MM.1S (cell line): Measurements from ENCODE around the gene NEUROG2.

Experiments
- DNase-seq: peaks from one replicate; pipeline ENCODE4 v3.0.0-alpha.2; 2015
- H2AFZ ChIP-seq: fragments of 300-600 bp; sonication (generic); 2 replicates; pipeline ENCODE4 v1.6.0; 2016; ENCODE audit warnings: antibody characterized with exemption, low read length
- H3F3A ChIP-seq: fragments of 300-600 bp; sonication (generic); 2 replicates; pipeline ENCODE4 v1.6.1; 2016; ENCODE audit warnings: mild to moderate bottlenecking, antibody characterized with exemption, low read length, moderate library complexity, mixed read lengths; ENCODE audit not compliant: insufficient read depth
- H3K27ac ChIP-seq: fragments of 300-600 bp; sonication (generic); 2 replicates; pipeline ENCODE4 v1.5.1; 2016; ENCODE audit warnings: mild to moderate bottlenecking, low read length
- H3K27me3 ChIP-seq: fragments of 300-600 bp; sonication (generic); replicated peaks from 2 replicates; pipeline ENCODE4 v1.6.0; 2016; ENCODE audit warnings: low read length; ENCODE audit not compliant: insufficient read depth
- H3K36me3 ChIP-seq: fragments of 300-600 bp; sonication (generic); replicated peaks from 2 replicates; pipeline ENCODE4 v1.6.1; 2016; ENCODE audit warnings: mild to moderate bottlenecking, low read length, mixed read lengths; ENCODE audit not compliant: insufficient read depth
- H3K4me1 ChIP-seq: fragments of 300-600 bp; sonication (generic); 2 replicates; pipeline ENCODE4 v1.6.1; 2016; ENCODE audit warnings: low read length, mixed read lengths
- H3K4me2 ChIP-seq: fragments of 300-600 bp; sonication (generic); 2 replicates; pipeline ENCODE4 v1.6.0; 2016; ENCODE audit warnings: low read depth, low read length
- H3K4me3 ChIP-seq: fragments of 300-600 bp; sonication (generic); 2 replicates; pipeline ENCODE4 v1.5.1; 2016; ENCODE audit warnings: low read length, mixed read lengths
- H3K79me2 ChIP-seq: fragments of 300-600 bp; sonication (generic); 2 replicates; pipeline ENCODE4 v1.6.1; 2016; ENCODE audit warnings: mixed run types, low read length, mixed read lengths
- H3K9ac ChIP-seq: fragments of 300-600 bp; sonication (generic); 2 replicates; pipeline ENCODE4 v1.6.1; 2016; ENCODE audit warnings: low read length, mixed read lengths
- H3K9me2 ChIP-seq: fragments of 300-600 bp; sonication (generic); replicated peaks from 2 replicates; pipeline ENCODE4 v1.6.1; 2016; ENCODE audit warnings: mild to moderate bottlenecking, low read length, mixed read lengths; ENCODE audit not compliant: insufficient read depth
- H3K9me3 ChIP-seq: fragments of 300-600 bp; sonication (generic); replicated peaks from 2 replicates; pipeline ENCODE4 v1.6.1; 2016; ENCODE audit warnings: mild to moderate bottlenecking, low read length, mixed read lengths; ENCODE audit not compliant: insufficient read depth
- H4K20me1 ChIP-seq: fragments of 300-600 bp; sonication (generic); 2 replicates; pipeline ENCODE4 v1.6.1; 2016; ENCODE audit warnings: mild to moderate bottlenecking, low read length, moderate library complexity, mixed read lengths; ENCODE audit not compliant: insufficient read depth
- EZH2 ChIP-seq: fragments of 300-600 bp; sonication (generic); optimal IDR thresholded peaks from 2 replicates; pipeline ENCODE3; 2017; ENCODE audit warnings: low read depth, mild to moderate bottlenecking, antibody characterized with exemption, low read length, mixed read lengths
- EZH2phosphoT487 ChIP-seq: fragments of 300-600 bp; sonication (generic); IDR thresholded peaks from 2 replicates; pipeline ENCODE4 v1.6.1; 2018; ENCODE audit warnings: antibody characterized with exemption, low read length
- TF ChIP-seq, protein P1 (sequence below): fragments of 300-600 bp; sonication (generic); IDR thresholded peaks from 2 replicates; pipeline ENCODE4 v1.5.1; 2016; ENCODE audit warnings: antibody characterized with exemption, low read length, mixed read lengths

Gene NEUROG2

DNA sequence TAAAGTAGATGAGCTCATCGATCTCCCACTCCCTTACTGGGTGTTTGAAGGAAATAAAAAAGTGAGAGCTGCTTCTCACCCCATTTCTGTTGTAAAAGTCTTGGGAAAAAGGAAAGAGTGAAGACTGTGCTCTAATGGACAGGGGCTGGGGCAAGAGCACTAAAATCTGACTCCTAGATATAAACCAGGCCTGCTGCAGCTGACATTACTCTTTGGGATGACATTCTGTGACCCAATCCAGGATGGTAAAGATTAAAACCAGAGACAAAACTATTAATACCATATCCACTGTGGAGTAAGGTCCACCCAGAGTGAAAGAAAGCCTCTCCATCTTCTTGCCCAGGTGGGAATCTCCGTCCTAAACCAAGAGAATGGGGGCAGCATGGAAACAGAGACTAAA lies 20.1 kb upstream of the NEUROG2 start:
- Histone ChIP-seq H4K20me1 (no peaks in the 10 kb centered on the region), H3K9me2 (no peaks in the 10 kb centered on the region), H3K36me3 (no peaks in the 10 kb centered on the region), H2AFZ (no peak overlapping the region), H3K9ac (no peak overlapping the region), H3F3A (no peaks in the 10 kb centered on the region), H3K4me2 (no peak overlapping the region), H3K9me3 (no peaks in the 10 kb centered on the region), H3K4me1 (no peaks in the 10 kb centered on the region), H3K27me3 (no peaks in the 10 kb centered on the region), H3K4me3 (no peak overlapping the region), H3K27ac (no peak overlapping the region), H3K79me2 (no peaks in the 10 kb centered on the region)
- DNase-seq, result no peak
- TF ChIP-seq EZH2phosphoT487, result no peak
- TF ChIP-seq, protein P1, sequence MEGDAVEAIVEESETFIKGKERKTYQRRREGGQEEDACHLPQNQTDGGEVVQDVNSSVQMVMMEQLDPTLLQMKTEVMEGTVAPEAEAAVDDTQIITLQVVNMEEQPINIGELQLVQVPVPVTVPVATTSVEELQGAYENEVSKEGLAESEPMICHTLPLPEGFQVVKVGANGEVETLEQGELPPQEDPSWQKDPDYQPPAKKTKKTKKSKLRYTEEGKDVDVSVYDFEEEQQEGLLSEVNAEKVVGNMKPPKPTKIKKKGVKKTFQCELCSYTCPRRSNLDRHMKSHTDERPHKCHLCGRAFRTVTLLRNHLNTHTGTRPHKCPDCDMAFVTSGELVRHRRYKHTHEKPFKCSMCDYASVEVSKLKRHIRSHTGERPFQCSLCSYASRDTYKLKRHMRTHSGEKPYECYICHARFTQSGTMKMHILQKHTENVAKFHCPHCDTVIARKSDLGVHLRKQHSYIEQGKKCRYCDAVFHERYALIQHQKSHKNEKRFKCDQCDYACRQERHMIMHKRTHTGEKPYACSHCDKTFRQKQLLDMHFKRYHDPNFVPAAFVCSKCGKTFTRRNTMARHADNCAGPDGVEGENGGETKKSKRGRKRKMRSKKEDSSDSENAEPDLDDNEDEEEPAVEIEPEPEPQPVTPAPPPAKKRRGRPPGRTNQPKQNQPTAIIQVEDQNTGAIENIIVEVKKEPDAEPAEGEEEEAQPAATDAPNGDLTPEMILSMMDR, result no peak
- TF ChIP-seq EZH2, result no peak

DNA sequence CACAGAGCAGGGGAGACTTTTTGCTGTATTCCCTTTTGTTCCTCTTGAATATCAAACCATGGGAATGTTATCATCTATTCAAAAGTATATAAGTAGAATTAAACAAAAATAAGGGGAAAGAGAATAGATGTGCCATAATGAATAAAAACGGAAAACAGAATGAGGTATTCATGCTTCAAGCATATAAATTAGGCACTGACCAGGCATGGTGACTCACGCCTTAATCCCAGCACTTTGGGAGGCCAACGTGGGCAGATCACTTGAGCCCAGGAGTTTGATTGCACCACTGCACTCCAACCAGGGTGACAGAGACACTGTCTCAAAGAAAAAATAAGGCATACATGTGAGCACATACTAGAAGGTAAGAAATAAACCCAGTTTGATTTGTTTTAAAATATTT lies 16.3 kb upstream of the NEUROG2 start:
- Histone ChIP-seq H3K27ac (no peak overlapping the region), H3K79me2 (no peaks in the 10 kb centered on the region), H3K9ac (no peak overlapping the region), H4K20me1 (no peaks in the 10 kb centered on the region), H3K4me1 (no peaks in the 10 kb centered on the region), H3K27me3 (no peaks in the 10 kb centered on the region), H3K9me2 (no peaks in the 10 kb centered on the region), H3F3A (no peaks in the 10 kb centered on the region), H3K36me3 (no peaks in the 10 kb centered on the region), H3K9me3 (no peaks in the 10 kb centered on the region), H3K4me2 (no peak overlapping the region), H2AFZ (no peak overlapping the region), H3K4me3 (no peak overlapping the region)
- no peak for TF ChIP-seq EZH2
- TF ChIP-seq, protein P1, result no peak
- TF ChIP-seq EZH2phosphoT487, result no peak
- no peak for DNase-seq

GRCh38 chr4:112531146-112531545 lies 15.2 kb upstream of the NEUROG2 start:
- H4K20me1 ChIP-seq, result no peaks in the 10 kb centered on the region
- H3K27me3 ChIP-seq, result no peaks in the 10 kb centered on the region
- no peak overlapping the region for H3K9ac ChIP-seq
- DNase-seq, result no peak
- H3K36me3 ChIP-seq, result no peaks in the 10 kb centered on the region
- TF ChIP-seq, protein P1, result no peak
- TF ChIP-seq EZH2 (no peak), EZH2phosphoT487 (no peak)
- H3K4me2 ChIP-seq, result no peak overlapping the region
- no peak overlapping the region for H2AFZ ChIP-seq
- no peak overlapping the region for H3K4me3 ChIP-seq
- no peaks in the 10 kb centered on the region for H3F3A ChIP-seq
- H3K9me2 ChIP-seq, result no peaks in the 10 kb centered on the region
- H3K79me2 ChIP-seq, result no peaks in the 10 kb centered on the region
- H3K27ac ChIP-seq, result no peak overlapping the region
- H3K9me3 ChIP-seq, result no peaks in the 10 kb centered on the region
- H3K4me1 ChIP-seq, result no peaks in the 10 kb centered on the region

DNA sequence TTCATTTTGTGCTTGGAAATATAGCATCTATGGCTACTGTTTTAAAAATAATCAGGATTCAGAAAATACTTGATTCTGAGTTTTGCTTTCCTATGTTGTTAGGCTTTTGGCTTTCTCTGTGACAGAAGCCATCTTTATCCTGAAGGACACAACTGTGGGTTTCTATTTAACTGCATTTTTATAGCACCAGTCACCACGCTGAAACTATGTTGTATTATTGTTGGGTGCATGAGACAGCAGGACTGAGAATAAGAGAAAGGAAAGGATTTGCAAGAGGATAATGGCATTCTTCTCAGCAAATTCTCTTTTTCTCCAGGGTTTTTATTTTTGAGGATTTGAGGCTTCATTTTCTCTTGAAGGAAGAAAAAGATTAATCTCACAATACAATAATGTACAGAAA lies 10.1 kb upstream of the NEUROG2 start:
- Histone ChIP-seq H3K9ac (no peak overlapping the region), H3F3A (peaks cover 24% of the 10 kb centered on the region), H3K27ac (no peak overlapping the region), H3K9me2 (no peaks in the 10 kb centered on the region), H3K79me2 (no peaks in the 10 kb centered on the region), H4K20me1 (no peaks in the 10 kb centered on the region), H3K4me2 (no peak overlapping the region), H3K4me3 (no peak overlapping the region), H3K27me3 (peaks cover 10% of the 10 kb centered on the region), H3K36me3 (no peaks in the 10 kb centered on the region), H3K9me3 (no peaks in the 10 kb centered on the region), H2AFZ (no peak overlapping the region), H3K4me1 (peaks cover 8% of the 10 kb centered on the region)
- TF ChIP-seq, protein P1, result no peak
- DNase-seq, result no peak
